Heart left ventricle (tissue), 16 donors: Measurements from ENCODE around the gene U2AF1L4. TPM values are rescaled to one million over a fixed set of nuclear protein-coding genes. Genes with fewer than 3 reads are reported as not detected.

Source experiments
- ATAC-seq, 4 donors: fragments of 200-7000 bp; cut with Tn5 transposase; one replicate each; pipeline ENCODE4 v1.9.1; 2020 to 2022; ENCODE audit warnings: moderate library complexity in 4 of 4, mild to moderate bottlenecking in 3 of 4, moderate number of reproducible peaks in 1 of 4
- DNase-seq, 5 donors: peaks; one replicate each; pipeline ENCODE4 v3.0.0-alpha.2; 2020
- H3K27ac ChIP-seq, 12 donors: fragments of 200-600 bp; sonication (generic) in 4 of 12; one replicate each; pipeline versions ENCODE4 v1.5.0 to v1.8.0; 2016 to 2022; ENCODE audit warnings: mild to moderate bottlenecking in 2 of 12
- H3K27me3 ChIP-seq, 9 donors: fragments of 200-600 bp; sonication (generic) in 2 of 9; one replicate each; pipeline versions ENCODE4 v1.5.1 to v1.8.0; 2016 to 2022; ENCODE audit warnings: mild to moderate bottlenecking in 3 of 9
- H3K36me3 ChIP-seq, 9 donors: fragments of 200-600 bp; sonication (generic) in 2 of 9; one replicate each; pipeline versions ENCODE4 v1.5.0 to v1.8.0; 2018 to 2022; ENCODE audit warnings: mild to moderate bottlenecking in 2 of 9
- H3K4me1 ChIP-seq, 12 donors: fragments of 200-600 bp; sonication (generic) in 4 of 12; one replicate each; pipeline versions ENCODE4 v1.5.0 to v1.8.0; 2016 to 2022; ENCODE audit warnings: mild to moderate bottlenecking in 3 of 12
- H3K4me3 ChIP-seq, 12 donors: fragments of 200-600 bp; sonication (generic) in 4 of 12; one replicate each; pipeline versions ENCODE4 v1.5.0 to v1.8.0; 2017 to 2022; ENCODE audit warnings: mild to moderate bottlenecking in 9 of 12, moderate library complexity in 4 of 12
- H3K9me3 ChIP-seq, 12 donors: fragments of 200-600 bp; sonication (generic) in 4 of 12; one replicate each; pipeline versions ENCODE4 v1.5.0 to v1.8.0; 2016 to 2022; ENCODE audit warnings: mild to moderate bottlenecking in 1 of 12
- POLR2A ChIP-seq, 2 donors: fragments of 450-650 bp; IDR thresholded peaks; one replicate each; pipeline ENCODE4 v1.6.1; 2017; ENCODE audit warnings: antibody characterized with exemption in 2 of 2, mild to moderate bottlenecking in 2 of 2, moderate library complexity in 2 of 2
- WGBS, 4 donors: extraction: QIAGEN DNeasy Blood & Tissue Kit in 2 of 4; methylation state at CpG; one replicate each; pipeline versions ENCODE4 v1.1.5 to v1.1.7; 2013 to 2018; 5-methylcytosine and 5-hydroxymethylcytosine counted together
- intact Hi-C, 10 donors: fragments of 100-400 bp; cut with DNase I; formaldehyde crosslinking; loops; one replicate each; pipeline versions ENCODE4 v1.11.1 to v1.14.2; 2022
- polyA plus RNA-seq, 2 donors: library from polyadenylated mRNA; stranded (reverse); fragments of 200-250 nt; gene quantifications; one replicate each; pipeline ENCODE4 v1.2.3, GENCODE V29; 2013
- total RNA-seq, 9 donors: library from RNA; depleted of rRNA in 2 of 9; stranded (reverse); fragments of >200 nt in 2 of 9; fragmentation: NEBNext Ultra II Directional in 3 of 9; extraction: Animal tissue kit (Norgen Biotek cat#: 25700) in 3 of 9; gene quantifications; one replicate each; pipeline versions ENCODE4 v1.1.0 to v1.2.4, GENCODE V29; 2016 to 2023
- TF ChIP-seq, protein P1 (sequence below), 12 donors: fragments of 200-600 bp; sonication (generic) in 4 of 12; IDR thresholded peaks; one replicate each; pipeline versions ENCODE4 v1.5.0 to v1.8.0; 2018 to 2022; ENCODE audit warnings: antibody characterized with exemption in 12 of 12, mild to moderate bottlenecking in 5 of 12
- donor health status: ischemic (EF 13 %, LVEDD 7.1; RV severe dilation, severe dysfunction).
- donor health status: healthy with polysubstance abuse.
- donor health status: DM: no; HTN: yes; CAD: no.
- donor health status: DM: no; HTN: no; CAD: no.
- donor health status: ischemic (EF 25% LVEDD 6.9; RV normal size, moderate dysfunction).
- donor health status: ischemic (EF 25% LVEDD 5.7; RV mildly dilated, moderate dysfunction).
- donor health status: healthy.
- donor health status: DM: yes; HTN: yes; CAD: no.
- donor health status: ischemic (EF 35%, LVEDD 5.7; RV mildly dilated, moderate dysfunction).
- donor health status: nonischemic (EF 11% LVEDD 7.7; RV severe dilation, severe dysfunction).
- donor health status: DM: yes; HTN: yes; CAD: no.
- donor health status: PGD.
- donor health status: ischemic (EF 29% LVEDD 5.4; RV normal size, mild dysfunction).
- donor health status: nonischemic (EF 23%, LVEDD 6.1; RV moderate dilation, normal function).

U2AF1L4 gene
- total and polyA plus RNA-seq, 11 donors, result 7.2 to 32.8 (median 20.9) TPM

GRCh38 chr19:35755550-35756376 is 10.5 kb upstream of the U2AF1L4 start:
- Histone ChIP-seq H3K4me1 (peaks cover 0 to 53% (median 39%) of the 10 kb centered on the region in 12 donors), H3K27ac (peak overlapping the region; percentile 88 to 100 (median 96)), H3K36me3 (peaks cover 0 to 35% (median 23%) of the 10 kb centered on the region in 9 donors), H3K4me3 (peak overlapping the region; percentile 28 to 99 (median 74)), H3K27me3 (no peaks in the 10 kb centered on the region), H3K9me3 (no peaks in the 10 kb centered on the region)
- TF ChIP-seq, protein P1, sequence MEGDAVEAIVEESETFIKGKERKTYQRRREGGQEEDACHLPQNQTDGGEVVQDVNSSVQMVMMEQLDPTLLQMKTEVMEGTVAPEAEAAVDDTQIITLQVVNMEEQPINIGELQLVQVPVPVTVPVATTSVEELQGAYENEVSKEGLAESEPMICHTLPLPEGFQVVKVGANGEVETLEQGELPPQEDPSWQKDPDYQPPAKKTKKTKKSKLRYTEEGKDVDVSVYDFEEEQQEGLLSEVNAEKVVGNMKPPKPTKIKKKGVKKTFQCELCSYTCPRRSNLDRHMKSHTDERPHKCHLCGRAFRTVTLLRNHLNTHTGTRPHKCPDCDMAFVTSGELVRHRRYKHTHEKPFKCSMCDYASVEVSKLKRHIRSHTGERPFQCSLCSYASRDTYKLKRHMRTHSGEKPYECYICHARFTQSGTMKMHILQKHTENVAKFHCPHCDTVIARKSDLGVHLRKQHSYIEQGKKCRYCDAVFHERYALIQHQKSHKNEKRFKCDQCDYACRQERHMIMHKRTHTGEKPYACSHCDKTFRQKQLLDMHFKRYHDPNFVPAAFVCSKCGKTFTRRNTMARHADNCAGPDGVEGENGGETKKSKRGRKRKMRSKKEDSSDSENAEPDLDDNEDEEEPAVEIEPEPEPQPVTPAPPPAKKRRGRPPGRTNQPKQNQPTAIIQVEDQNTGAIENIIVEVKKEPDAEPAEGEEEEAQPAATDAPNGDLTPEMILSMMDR (IDR thresholded peaks at IDR 0.05), result no peak
- peak in 1 of 2 donors; percentile 48 for TF ChIP-seq POLR2A (IDR thresholded peaks at IDR 0.05)
- intact Hi-C loops, result loop anchor here in 2 of 10 donors (5.0 to 10.0 kb wide), 2 partner anchors 177 to 389 kb away; partner anchors contain the start of gene CAPNS1 (in 1 of the 2)
- peak in 3 of 4 donors; percentile 20 to 33 (median 31) for ATAC-seq
- WGBS, 4 donors, result 13 to 27% (median 18%) methylated on average over 14 to 74 of the region's 74 CpGs
- DNase-seq, result peak; percentile 86 to 93 (median 90)

DNA sequence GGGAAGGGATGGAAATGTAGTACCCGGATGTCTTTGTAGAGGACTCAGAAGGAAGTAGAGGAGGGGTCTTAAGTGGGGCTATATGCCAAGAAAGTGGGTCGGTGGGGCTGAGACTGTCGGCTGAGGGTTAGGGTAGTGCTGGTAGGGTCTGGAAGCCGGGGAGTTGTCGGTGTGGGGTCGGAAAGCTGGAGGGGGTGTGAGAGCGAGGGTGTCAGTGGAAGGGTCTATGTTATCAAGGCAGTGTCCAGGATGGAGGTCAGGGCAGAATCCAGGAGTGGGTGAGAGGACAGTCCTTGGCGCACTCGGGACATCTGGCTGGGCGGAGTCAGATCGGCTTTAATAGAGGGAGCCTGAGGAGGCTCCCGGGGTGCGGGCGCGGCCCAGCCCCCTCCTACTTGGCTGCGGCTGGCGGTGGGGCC is 9.9 kb upstream of the U2AF1L4 start:
- TF ChIP-seq POLR2A (IDR thresholded peaks at IDR 0.05), result no peak
- TF ChIP-seq, protein P1 (IDR thresholded peaks at IDR 0.05), result no peak
- peaks cover 0 to 53% (median 39%) of the 10 kb centered on the region in 12 donors for H3K4me1 ChIP-seq
- WGBS, 4 donors, result 36 to 57% (median 47%) methylated on average over 12 to 17 of the region's 17 CpGs

GRCh38 chr19:35754370-35755130 is 9.3 kb upstream of the U2AF1L4 start:
- peak overlapping the region in 2 of 12 donors; percentile 70 to 74 for H3K4me3 ChIP-seq
- DNase-seq, result peak in 1 of 5 donors; percentile 28
- no peaks in the 10 kb centered on the region for H3K27me3 ChIP-seq
- H3K27ac ChIP-seq, result peak overlapping the region; percentile 88 to 100 (median 96)
- TF ChIP-seq, protein P1 (IDR thresholded peaks at IDR 0.05), result no peak
- no peak for TF ChIP-seq POLR2A (IDR thresholded peaks at IDR 0.05)
- WGBS, 4 donors, result 75 to 84% (median 82%) methylated on average over 13 of the region's 13 CpGs
- intact Hi-C loops, result loop anchor here in 2 of 10 donors (5.0 to 10.0 kb wide), 2 partner anchors 178 to 390 kb away; partner anchors contain the start of gene CAPNS1 (in 1 of the 2)
- peaks cover 0 to 33% (median 21%) of the 10 kb centered on the region in 9 donors for H3K36me3 ChIP-seq
- ATAC-seq, result no peak
- peaks cover 2 to 59% (median 41%) of the 10 kb centered on the region in 12 donors for H3K4me1 ChIP-seq
- H3K9me3 ChIP-seq, result no peaks in the 10 kb centered on the region

More for the DNA sequence above, 9.9 kb upstream of the U2AF1L4 start:
- H3K27me3 ChIP-seq, result no peaks in the 10 kb centered on the region
- ATAC-seq (peak in 2 of 4 donors; percentile 22 to 31), DNase-seq (no peak)
- intact Hi-C loops, result loop anchor here in 2 of 10 donors (5.0 to 10.0 kb wide), 2 partner anchors 177 to 390 kb away; partner anchors contain the start of gene CAPNS1 (in 1 of the 2)
- peak overlapping the region; percentile 88 to 100 (median 96) for H3K27ac ChIP-seq
- no peaks in the 10 kb centered on the region for H3K9me3 ChIP-seq
- peak overlapping the region in 11 of 12 donors; percentile 58 to 99 (median 75) for H3K4me3 ChIP-seq
- H3K36me3 ChIP-seq, result peaks cover 0 to 34% (median 21%) of the 10 kb centered on the region in 9 donors
